ENCODE results near the gene BLM.
A peak's percentile ranks its signal among the peaks of the same experiment; 100 is the strongest.
"Not testable (repeated sequence)": the region's sequence is repeated elsewhere in the genome, so short reads cannot be mapped to it uniquely, and the experiment has no call there.

BLM gene
- total RNA-seq: 8.2 to 16.9 (median 15.2) reads per million in 4 donors

GRCh38 chr15:90716976-90717821 is at the start of gene BLM:
TSS of gene BLM (plus strand) at chr15:90717346. CDS start at chr15:90747393, 30,047 bp downstream.
- peak; percentile 89 to 99 (median 92) for DNase-seq

GRCh38 chr15:90667755-90668345 is 49.3 kb upstream of the BLM start:
- DNase-seq: not testable (repeated sequence)

- not testable (repeated sequence) for DNase-seq
These were observed 46.5 kb upstream of the BLM start for GRCh38 chr15:90670631-90671030.

GRCh38 chr15:90671216-90671615 is 45.9 kb upstream of the BLM start:
- no peak for DNase-seq

- DNase-seq: not testable (repeated sequence)
These were observed 43.8 kb upstream of the BLM start for GRCh38 chr15:90673357-90673756.

- DNase-seq: no peak
These were observed 42.7 kb upstream of the BLM start for GRCh38 chr15:90674476-90674875.

- no peak for DNase-seq
These were observed 41.7 kb upstream of the BLM start for GRCh38 chr15:90675464-90675863.

- peak in 1 of 5 donors; percentile 65 for DNase-seq
These were observed 39.0 kb upstream of the BLM start for GRCh38 chr15:90677807-90678790.

GRCh38 chr15:90679959-90680358 is 37.2 kb upstream of the BLM start:
- no peak for DNase-seq

- DNase-seq: no peak
These were observed 36.7 kb upstream of the BLM start for GRCh38 chr15:90680371-90680935.

GRCh38 chr15:90681056-90681455 is 36.1 kb upstream of the BLM start:
- no peak for DNase-seq

- DNase-seq: no peak
These were observed 35.7 kb upstream of the BLM start for GRCh38 chr15:90681480-90681879.

GRCh38 chr15:90683371-90683770 is 33.8 kb upstream of the BLM start:
- DNase-seq: no peak

- no peak for DNase-seq
These were observed 33.3 kb upstream of the BLM start for GRCh38 chr15:90683876-90684275.

GRCh38 chr15:90684281-90684680 is 32.9 kb upstream of the BLM start:
- DNase-seq: no peak

- DNase-seq: no peak
These were observed 31.3 kb upstream of the BLM start for GRCh38 chr15:90685591-90686434.

- peak in 1 of 5 donors; percentile 93 for DNase-seq
These were observed 30.5 kb upstream of the BLM start for GRCh38 chr15:90686435-90687218.

GRCh38 chr15:90689326-90689961 is 27.7 kb upstream of the BLM start:
- not testable (repeated sequence) for DNase-seq

- no peak for DNase-seq
These were observed 26.6 kb upstream of the BLM start for GRCh38 chr15:90690585-90690984.

- DNase-seq: no peak
These were observed 25.8 kb upstream of the BLM start for GRCh38 chr15:90691369-90691768.

All from T-helper 1 cell (primary cell).